Loucy (cell line): ENCODE data around the gene MRPS24.

ENCODE experiments used
- CTCF ChIP-seq: fragments of 200-600 bp; sonication (generic); conservative IDR thresholded peaks from 2 replicates; pipeline ENCODE4 v1.5.1; 2014; ENCODE audit warnings: mild to moderate bottlenecking, antibody characterized with exemption, low read length
- EZH2phosphoT487 ChIP-seq: fragments of 200-600 bp; IDR thresholded peaks from 2 replicates; pipeline ENCODE4 v1.6.1; 2018; ENCODE audit warnings: antibody characterized with exemption, mild to moderate bottlenecking, moderate library complexity, borderline replicate concordance

- TF ChIP-seq CTCF: no peak
- TF ChIP-seq EZH2phosphoT487: no peak
Measured at GRCh38 chr7:43877968-43878864, 8.9 kb upstream of the MRPS24 start.
